HG03196 (cell line): ENCODE data around the gene CCDC85B.

Experiments used
- ATAC-seq: cut with Tn5 transposase; IDR thresholded peaks from one replicate; pipeline ENCODE4 v1.9.1; 2021; ENCODE audit not compliant: unreplicated experiment

The CCDC85B gene

GRCh38 chr11:65928667-65929066, 38.2 kb downstream of the CCDC85B start:
- no peak for ATAC-seq

GRCh38 chr11:65931773-65932557, 41.5 kb downstream of the CCDC85B start:
- no peak for ATAC-seq

GRCh38 chr11:65932558-65932919, 42.1 kb downstream of the CCDC85B start:
- no peak for ATAC-seq

GRCh38 chr11:65934014-65934413, 43.5 kb downstream of the CCDC85B start:
- ATAC-seq: no peak

GRCh38 chr11:65937766-65938165, 47.3 kb downstream of the CCDC85B start:
- ATAC-seq: no peak
